B cell (primary cell): ENCODE results near the gene OCIAD2.

Source experiments
- EZH2 ChIP-seq: IDR thresholded peaks from 2 replicates; pipeline ENCODE4 v1.6.1; 2012; ENCODE audit warnings: borderline replicate concordance, low read depth, mild to moderate bottlenecking, moderate library complexity, low read length; ENCODE audit not compliant: insufficient read depth, poor library complexity, severe bottlenecking
- TF ChIP-seq, protein P1 (sequence below): fragments of 200-600 bp; IDR thresholded peaks from one replicate; pipeline ENCODE4 v1.8.0; 2022; ENCODE audit warnings: antibody characterized with exemption, mild to moderate bottlenecking

DNA sequence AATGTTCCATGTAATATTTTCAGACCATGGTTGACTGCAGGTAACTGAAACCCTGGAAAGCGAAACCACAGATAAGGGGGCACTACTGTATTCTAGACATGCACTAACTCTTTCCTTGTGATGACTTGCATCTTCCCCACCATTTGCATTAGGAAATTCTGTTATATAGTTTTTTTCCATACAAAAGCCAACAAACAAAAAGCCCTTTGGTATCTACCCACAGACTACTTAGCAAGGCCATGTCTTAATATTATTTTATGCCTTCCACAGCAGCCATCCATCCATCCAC is 52.2 kb downstream of the OCIAD2 start:
- TF ChIP-seq, protein P1, sequence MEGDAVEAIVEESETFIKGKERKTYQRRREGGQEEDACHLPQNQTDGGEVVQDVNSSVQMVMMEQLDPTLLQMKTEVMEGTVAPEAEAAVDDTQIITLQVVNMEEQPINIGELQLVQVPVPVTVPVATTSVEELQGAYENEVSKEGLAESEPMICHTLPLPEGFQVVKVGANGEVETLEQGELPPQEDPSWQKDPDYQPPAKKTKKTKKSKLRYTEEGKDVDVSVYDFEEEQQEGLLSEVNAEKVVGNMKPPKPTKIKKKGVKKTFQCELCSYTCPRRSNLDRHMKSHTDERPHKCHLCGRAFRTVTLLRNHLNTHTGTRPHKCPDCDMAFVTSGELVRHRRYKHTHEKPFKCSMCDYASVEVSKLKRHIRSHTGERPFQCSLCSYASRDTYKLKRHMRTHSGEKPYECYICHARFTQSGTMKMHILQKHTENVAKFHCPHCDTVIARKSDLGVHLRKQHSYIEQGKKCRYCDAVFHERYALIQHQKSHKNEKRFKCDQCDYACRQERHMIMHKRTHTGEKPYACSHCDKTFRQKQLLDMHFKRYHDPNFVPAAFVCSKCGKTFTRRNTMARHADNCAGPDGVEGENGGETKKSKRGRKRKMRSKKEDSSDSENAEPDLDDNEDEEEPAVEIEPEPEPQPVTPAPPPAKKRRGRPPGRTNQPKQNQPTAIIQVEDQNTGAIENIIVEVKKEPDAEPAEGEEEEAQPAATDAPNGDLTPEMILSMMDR = no peak
- no peak for TF ChIP-seq EZH2
